Sigmoid colon (tissue), 7 donors: ENCODE results near the gene SEC14L6. TPM values are rescaled to one million over a fixed set of nuclear protein-coding genes. Genes with fewer than 3 reads are reported as not detected.
A peak's percentile ranks its signal among the peaks of the same experiment; 100 is the strongest.
"Not testable (repeated sequence)": the region's sequence is repeated elsewhere in the genome, so short reads cannot be mapped to it uniquely, and the experiment has no call there.

Experiments
- DNase-seq: peaks from one replicate; pipeline ENCODE4 v3.0.0-alpha.2; 2019
- H3K27ac ChIP-seq, 4 donors: fragments of 200-600 bp; sonication (generic); one replicate each; pipeline ENCODE4 v1.5.1; 2016 to 2019; ENCODE audit warnings: mild to moderate bottlenecking in 1 of 4
- H3K27me3 ChIP-seq, 3 donors: fragments of 200-600 bp; sonication (generic); one replicate each; pipeline ENCODE4 v1.5.1; 2019; ENCODE audit warnings: mild to moderate bottlenecking in 1 of 3
- H3K36me3 ChIP-seq, 4 donors: fragments of 200-600 bp; sonication (generic); one replicate each; pipeline ENCODE4 v1.5.1; 2016 to 2019
- H3K4me1 ChIP-seq, 4 donors: fragments of 200-600 bp; sonication (generic); one replicate each; pipeline ENCODE4 v1.5.1; 2017 to 2019
- H3K4me3 ChIP-seq, 4 donors: fragments of 200-600 bp; sonication (generic); one replicate each; pipeline ENCODE4 v1.5.1; 2017 to 2019; ENCODE audit warnings: mild to moderate bottlenecking in 2 of 4, moderate library complexity in 1 of 4
- H3K9me3 ChIP-seq, 4 donors: fragments of 200-600 bp in 3 of 4; sonication (generic) in 3 of 4; one replicate each; pipeline versions ENCODE4 v1.5.1 to v1.6.1; 2013 to 2019
- EP300 ChIP-seq, 4 donors: sonication (generic); formaldehyde crosslinking; IDR thresholded peaks; one replicate each; pipeline ENCODE4 v1.6.1; 2017; ENCODE audit warnings: antibody characterized with exemption in 4 of 4
- POLR2A ChIP-seq, 2 donors: fragments of 450-650 bp; IDR thresholded peaks; one replicate each; pipeline ENCODE4 v1.6.1; 2016; ENCODE audit warnings: antibody characterized with exemption in 2 of 2, mild to moderate bottlenecking in 2 of 2, moderate library complexity in 2 of 2
- POLR2AphosphoS5 ChIP-seq, 4 donors: sonication (generic); formaldehyde crosslinking; IDR thresholded peaks; one replicate each; pipeline ENCODE4 v1.6.1; 2017; ENCODE audit warnings: antibody characterized with exemption in 4 of 4
- WGBS, 2 donors: extraction: QIAGEN DNeasy Blood & Tissue Kit; methylation state at CpG; one replicate each; pipeline ENCODE4 v1.1.7; 2013; 5-methylcytosine and 5-hydroxymethylcytosine counted together
- intact Hi-C: fragments of 100-400 bp; cut with DNase I; formaldehyde crosslinking; loops from one replicate; pipeline ENCODE4 v1.15.1; 2023
- polyA plus RNA-seq, 3 donors: library from polyadenylated mRNA; stranded (reverse); fragments of 200-250 nt; gene quantifications; one replicate each; pipeline ENCODE4 v1.2.3, GENCODE V29; 2013
- total RNA-seq, 4 donors: library from RNA; depleted of rRNA; stranded (reverse); fragments of >200 nt; gene quantifications; one replicate each; pipeline ENCODE4 v1.1.0, GENCODE V29; 2016
- TF ChIP-seq, protein P1 (sequence below), 4 experiments: fragments of 450-650 bp in 3 of 4; fragments of 200-600 bp in 1 of 4; IDR thresholded peaks; one replicate each; pipeline ENCODE4 v1.5.1; 2016 to 2019; ENCODE audit warnings: antibody characterized with exemption in 4 of 4, mild to moderate bottlenecking in 3 of 4, moderate library complexity in 2 of 4
- donor health status: healthy with polysubstance abuse.
- donor health status: Bipolar disorder and iron deficiency.
- donor health status: healthy.

The SEC14L6 gene
- total and polyA plus RNA-seq, 7 donors = 0.10 to 4.3 (median 0.62) TPM; not detected in 3

DNA sequence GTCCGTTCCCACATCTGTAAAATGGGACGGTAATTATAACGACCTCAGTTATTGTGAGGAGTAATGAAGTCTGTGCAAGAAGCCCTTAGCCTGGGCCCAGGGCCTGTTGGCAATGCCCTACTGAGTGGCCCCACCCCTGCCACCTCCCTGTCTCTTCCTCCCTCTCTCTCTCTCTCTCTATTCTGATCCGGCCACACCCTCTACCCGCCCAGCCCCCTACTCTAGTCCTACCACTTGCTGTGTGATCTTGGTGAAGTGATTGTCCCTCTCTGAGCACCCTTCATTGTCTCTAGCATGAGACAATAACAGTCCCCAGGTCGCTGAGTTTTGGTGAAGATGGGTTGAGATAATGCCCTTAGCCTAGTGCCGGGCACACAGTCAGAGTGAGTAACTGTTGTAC, 7.4 kb upstream of the SEC14L6 start:
- Histone ChIP-seq H3K4me3 (no peak overlapping the region), H3K4me1 (no peaks in the 10 kb centered on the region), H3K27me3 (no peaks in the 10 kb centered on the region), H3K27ac (no peak overlapping the region), H3K36me3 (peaks cover 0 to 4% (median 0%) of the 10 kb centered on the region in 4 donors), H3K9me3 (no peaks in the 10 kb centered on the region)
- intact Hi-C loops = no loop called here
- no peak for DNase-seq
- TF ChIP-seq POLR2A (IDR thresholded peaks at IDR 0.05) (no peak), POLR2AphosphoS5 (IDR thresholded peaks at IDR 0.05) (no peak), EP300 (IDR thresholded peaks at IDR 0.05) (no peak)
- TF ChIP-seq, protein P1, sequence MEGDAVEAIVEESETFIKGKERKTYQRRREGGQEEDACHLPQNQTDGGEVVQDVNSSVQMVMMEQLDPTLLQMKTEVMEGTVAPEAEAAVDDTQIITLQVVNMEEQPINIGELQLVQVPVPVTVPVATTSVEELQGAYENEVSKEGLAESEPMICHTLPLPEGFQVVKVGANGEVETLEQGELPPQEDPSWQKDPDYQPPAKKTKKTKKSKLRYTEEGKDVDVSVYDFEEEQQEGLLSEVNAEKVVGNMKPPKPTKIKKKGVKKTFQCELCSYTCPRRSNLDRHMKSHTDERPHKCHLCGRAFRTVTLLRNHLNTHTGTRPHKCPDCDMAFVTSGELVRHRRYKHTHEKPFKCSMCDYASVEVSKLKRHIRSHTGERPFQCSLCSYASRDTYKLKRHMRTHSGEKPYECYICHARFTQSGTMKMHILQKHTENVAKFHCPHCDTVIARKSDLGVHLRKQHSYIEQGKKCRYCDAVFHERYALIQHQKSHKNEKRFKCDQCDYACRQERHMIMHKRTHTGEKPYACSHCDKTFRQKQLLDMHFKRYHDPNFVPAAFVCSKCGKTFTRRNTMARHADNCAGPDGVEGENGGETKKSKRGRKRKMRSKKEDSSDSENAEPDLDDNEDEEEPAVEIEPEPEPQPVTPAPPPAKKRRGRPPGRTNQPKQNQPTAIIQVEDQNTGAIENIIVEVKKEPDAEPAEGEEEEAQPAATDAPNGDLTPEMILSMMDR (IDR thresholded peaks at IDR 0.05) = no peak
- whole genome bisulfite sequencing, 2 donors = 82 to 83% methylated on average over 7 of the region's 7 CpGs

DNA sequence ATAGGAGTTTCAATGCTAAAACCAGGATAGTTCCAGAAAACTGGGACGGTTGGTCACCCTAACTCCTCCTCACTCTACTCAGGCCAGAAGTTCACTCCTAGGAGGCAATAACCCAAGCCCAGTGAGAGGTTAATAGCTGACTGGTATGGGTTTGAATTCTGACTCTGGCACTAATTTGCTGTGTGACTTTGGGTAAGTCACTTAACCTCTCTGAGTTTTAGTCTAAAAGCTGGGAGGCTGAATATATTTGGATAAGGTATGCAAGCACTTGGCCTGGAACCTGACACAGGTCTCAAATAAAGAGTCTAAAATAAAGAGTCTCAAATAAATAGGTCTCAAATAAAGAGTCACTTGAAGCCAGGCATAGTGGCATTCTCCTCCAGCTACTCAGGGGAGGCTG, 6.2 kb upstream of the SEC14L6 start:
- H3K4me1 ChIP-seq = no peaks in the 10 kb centered on the region
- 44 to 54% methylated on average over 1 of the region's 1 CpG for WGBS, 2 donors
- H3K36me3 ChIP-seq = peaks cover 0 to 4% (median 0%) of the 10 kb centered on the region in 4 donors
- no peaks in the 10 kb centered on the region for H3K27me3 ChIP-seq
- intact Hi-C loops = no loop called here
- DNase-seq = no peak
- H3K9me3 ChIP-seq = no peaks in the 10 kb centered on the region
- H3K27ac ChIP-seq = no peak overlapping the region
- TF ChIP-seq POLR2A (IDR thresholded peaks at IDR 0.05) (no peak), POLR2AphosphoS5 (IDR thresholded peaks at IDR 0.05) (no peak), EP300 (IDR thresholded peaks at IDR 0.05) (no peak)
- TF ChIP-seq, protein P1 (IDR thresholded peaks at IDR 0.05) = no peak
- H3K4me3 ChIP-seq = no peak overlapping the region

DNA sequence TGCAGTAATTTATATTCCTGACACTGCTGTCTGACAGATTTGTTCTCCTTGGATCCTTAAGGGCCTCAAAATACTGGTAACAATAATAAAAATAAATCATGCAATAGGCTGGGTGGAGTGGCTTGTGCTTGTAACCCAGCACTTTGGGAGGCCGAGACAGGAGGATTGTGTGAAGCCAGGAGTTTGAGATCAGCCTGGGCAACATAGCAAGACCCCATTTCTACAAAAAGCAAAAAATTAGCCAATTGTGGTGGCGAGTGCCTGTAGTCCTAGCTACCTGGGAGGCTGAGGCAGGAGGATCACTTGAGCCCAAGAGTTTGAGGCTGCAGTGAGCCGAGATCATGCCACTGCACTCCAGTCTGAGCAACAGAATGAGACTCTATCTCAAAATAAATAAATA, 5.3 kb upstream of the SEC14L6 start:
- H3K4me1 ChIP-seq, DNase-seq, H3K27me3 ChIP-seq, H3K4me3 ChIP-seq, H3K36me3 ChIP-seq, intact Hi-C loops, H3K9me3 ChIP-seq, H3K27ac ChIP-seq: not testable (repeated sequence)
- 86 to 92% methylated on average over 3 of the region's 3 CpGs for WGBS, 2 donors

DNA sequence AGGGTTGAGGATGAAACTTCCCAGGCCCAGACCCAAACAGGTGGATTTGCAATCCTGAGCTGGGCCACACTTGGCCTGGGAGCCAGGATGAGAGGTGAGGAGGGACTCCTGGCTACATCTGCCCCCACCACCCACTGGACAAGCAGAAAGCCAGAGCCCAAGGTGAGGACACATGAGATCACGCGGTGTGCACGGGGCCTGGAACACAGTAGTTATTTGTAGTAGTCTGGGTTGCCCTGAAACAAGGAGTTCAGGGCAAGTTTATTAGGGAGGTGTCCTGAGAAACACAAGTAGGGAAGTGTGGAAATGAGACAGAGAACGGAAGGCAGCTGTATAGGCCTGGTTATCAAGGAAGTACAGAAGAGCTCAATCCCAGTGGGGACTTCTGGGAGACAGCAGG, 647 bp upstream of the SEC14L6 start:
- Histone ChIP-seq H3K4me3 (no peak overlapping the region), H3K27me3 (peaks cover 0 to 36% (median 20%) of the 10 kb centered on the region in 3 donors), H3K36me3 (no peaks in the 10 kb centered on the region), H3K9me3 (no peaks in the 10 kb centered on the region), H3K4me1 (peaks cover 0 to 7% (median 5%) of the 10 kb centered on the region in 4 donors), H3K27ac (no peak overlapping the region)
- TF ChIP-seq POLR2AphosphoS5 (IDR thresholded peaks at IDR 0.05) = no peak
- no peak for TF ChIP-seq POLR2A (IDR thresholded peaks at IDR 0.05)
- TF ChIP-seq, protein P1 (IDR thresholded peaks at IDR 0.05) = no peak
- TF ChIP-seq EP300 (IDR thresholded peaks at IDR 0.05) = no peak
- DNase-seq = no peak
- WGBS, 2 donors = 86 to 89% methylated on average over 4 of the region's 4 CpGs
- intact Hi-C loops = no loop called here

DNA sequence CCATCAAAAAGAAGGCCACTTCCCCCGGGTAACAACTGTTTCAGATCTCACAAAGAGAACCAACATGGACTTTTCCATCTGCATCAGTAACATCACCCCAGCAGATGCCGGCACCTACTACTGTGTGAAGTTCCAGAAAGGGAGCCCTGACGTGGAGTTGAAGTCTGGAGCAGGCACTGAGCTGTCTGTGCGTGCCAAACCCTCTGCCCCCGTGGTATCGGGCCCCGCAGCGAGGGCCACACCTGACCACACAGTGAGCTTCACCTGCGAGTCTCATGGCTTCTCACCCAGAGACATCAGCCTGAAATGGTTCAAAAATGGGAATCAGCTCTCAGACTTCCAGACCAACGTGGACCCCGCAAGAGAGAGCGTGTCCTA, 3.7 kb downstream of the SEC14L6 start:
- WGBS, 2 donors = 76 to 84% methylated on average over 12 of the region's 12 CpGs
- Histone ChIP-seq H3K27ac (no peak overlapping the region), H3K27me3 (peaks cover 3 to 47% (median 27%) of the 10 kb centered on the region in 3 donors), H3K4me3 (peak overlapping the region in 2 of 4 donors; percentile 42 to 48), H3K4me1 (peaks cover 0 to 12% (median 10%) of the 10 kb centered on the region in 4 donors), H3K9me3 (no peaks in the 10 kb centered on the region), H3K36me3 (no peaks in the 10 kb centered on the region)
- no peak for TF ChIP-seq POLR2AphosphoS5 (IDR thresholded peaks at IDR 0.05)
- TF ChIP-seq, protein P1 (IDR thresholded peaks at IDR 0.05) = no peak
- intact Hi-C loops = no loop called here
- no peak for DNase-seq
